PFSK-1 (cell line): ENCODE results near the gene VIPAS39.
A peak's percentile ranks its signal among the peaks of the same experiment; 100 is the strongest.

Experiments used
- FOXP2 ChIP-seq: optimal IDR thresholded peaks from 2 replicates; pipeline ENCODE3; 2011; ENCODE audit warnings: borderline replicate concordance, control low read depth, inconsistent platforms; ENCODE audit not compliant: insufficient read depth; ENCODE audit errors: extremely low read length, extremely low read depth
- POLR2AphosphoS5 ChIP-seq: IDR thresholded peaks from 2 replicates; pipeline ENCODE4 v1.6.1; 2012; ENCODE audit warnings: low read depth, mild to moderate bottlenecking, control low read depth, low read length, moderate library complexity
- REST ChIP-seq, 2 experiments: IDR thresholded peaks; 2 replicates each; pipeline versions ENCODE4 v1.6.1 to v1.8.0; 2011 to 2012; ENCODE audit warnings: low read depth in 2 of 2, low read length in 2 of 2, control low read depth in 1 of 2, inconsistent platforms in 1 of 2, mild to moderate bottlenecking in 1 of 2, moderate library complexity in 1 of 2; ENCODE audit not compliant: insufficient read depth in 1 of 2
- SIN3A ChIP-seq: IDR thresholded peaks from 2 replicates; pipeline ENCODE4 v1.6.1; 2012; ENCODE audit warnings: mild to moderate bottlenecking, low read length, moderate library complexity, borderline replicate concordance; ENCODE audit not compliant: insufficient read depth
- TAF1 ChIP-seq: IDR thresholded peaks from 2 replicates; pipeline ENCODE4 v1.6.1; 2012; ENCODE audit warnings: low read length, control low read depth, borderline replicate concordance; ENCODE audit not compliant: insufficient read depth

VIPAS39 gene

GRCh38 chr14:77390188-77390587, 67.2 kb downstream of the VIPAS39 start:
- no peak for TF ChIP-seq REST (IDR thresholded peaks at IDR 0.05; ENCODE audit: insufficient read depth in 1 of 2, low read depth in 2 of 2, low read length in 2 of 2)
- no peak for TF ChIP-seq POLR2AphosphoS5
- no peak for TF ChIP-seq SIN3A
- TF ChIP-seq TAF1 = no peak
- TF ChIP-seq FOXP2 = no peak

- TF ChIP-seq REST (IDR thresholded peaks at IDR 0.05; ENCODE audit: insufficient read depth in 1 of 2, low read depth in 2 of 2, low read length in 2 of 2) = no peak
These were observed 78.7 kb downstream of the VIPAS39 start for GRCh38 chr14:77378701-77379100.

- TF ChIP-seq REST (IDR thresholded peaks at IDR 0.05; ENCODE audit: insufficient read depth in 1 of 2, low read depth in 2 of 2, low read length in 2 of 2) (no peak), TAF1 (no peak), SIN3A (no peak), FOXP2 (no peak), POLR2AphosphoS5 (no peak)
These were observed 79.9 kb downstream of the VIPAS39 start for GRCh38 chr14:77377502-77377844.

- peak; percentile 36 for TF ChIP-seq FOXP2
- no peak for TF ChIP-seq REST (IDR thresholded peaks at IDR 0.05; ENCODE audit: insufficient read depth in 1 of 2, low read depth in 2 of 2, low read length in 2 of 2)
- peak; percentile 75 for TF ChIP-seq POLR2AphosphoS5
- TF ChIP-seq TAF1 = no peak
- no peak for TF ChIP-seq SIN3A
These were observed 80.5 kb downstream of the VIPAS39 start, which contains the start of the genes SAMD15 and TMED8 for GRCh38 chr14:77376771-77377501. TSS of gene SAMD15 (plus strand) at chr14:77377379. CDS start at chr14:77377419, 40 bp downstream. TSS of gene TMED8 (minus strand) at chr14:77377094. CDS start at chr14:77377053, 41 bp downstream.
